HS-27A (cell line): ENCODE measurements around the gene HP.
"Not testable (repeated sequence)": the region's sequence is repeated elsewhere in the genome, so short reads cannot be mapped to it uniquely, and the experiment has no call there.

Experiments
- DNase-seq: peaks from one replicate; pipeline ENCODE4 v3.0.0-alpha.2; 2012; ENCODE audit warnings: low read depth, missing footprints

The HP gene

DNA sequence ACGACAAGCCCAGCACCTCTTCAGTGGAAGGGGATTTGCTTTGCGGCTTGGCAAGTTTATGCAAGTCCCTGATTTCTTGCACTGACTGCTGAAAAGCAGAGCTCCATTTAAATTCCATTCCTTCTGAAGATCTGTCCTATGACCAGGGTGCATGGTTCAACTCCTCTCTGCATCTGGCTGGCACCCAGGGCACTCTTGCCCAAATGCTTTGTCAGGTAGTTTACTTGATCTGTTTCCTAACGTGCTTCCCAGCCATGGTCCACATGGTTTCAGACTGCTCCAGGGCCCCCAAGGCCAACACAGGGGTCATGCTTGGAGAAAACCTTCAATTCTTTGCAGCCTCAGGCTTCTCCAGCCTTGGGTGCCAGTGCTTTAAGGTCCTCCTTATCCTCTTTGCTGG lies 11.2 kb upstream of the HP start:
- no peak for DNase-seq

- no peak for DNase-seq
Observed at GRCh38 chr16:72043539-72043938, 10.8 kb upstream of the HP start.

DNA sequence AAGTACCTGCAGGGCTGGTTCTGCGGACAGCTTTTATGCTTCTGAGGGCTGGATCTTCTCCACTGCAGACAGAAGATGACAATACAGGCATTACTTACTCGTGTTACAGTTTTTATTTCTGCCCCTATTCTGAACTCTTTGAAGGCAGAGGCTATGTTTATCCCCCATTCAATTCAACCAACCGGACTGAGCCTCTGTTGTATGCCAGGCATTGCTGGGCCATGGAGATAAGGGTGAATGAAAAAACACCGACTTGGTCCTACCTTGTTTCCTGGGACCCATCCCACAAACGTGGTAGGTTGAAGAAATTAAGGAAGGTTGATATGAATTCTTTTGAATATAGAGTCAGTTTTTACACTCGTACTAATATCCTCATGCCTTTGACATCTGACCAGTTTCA lies 10.0 kb upstream of the HP start:
- no peak for DNase-seq

DNA sequence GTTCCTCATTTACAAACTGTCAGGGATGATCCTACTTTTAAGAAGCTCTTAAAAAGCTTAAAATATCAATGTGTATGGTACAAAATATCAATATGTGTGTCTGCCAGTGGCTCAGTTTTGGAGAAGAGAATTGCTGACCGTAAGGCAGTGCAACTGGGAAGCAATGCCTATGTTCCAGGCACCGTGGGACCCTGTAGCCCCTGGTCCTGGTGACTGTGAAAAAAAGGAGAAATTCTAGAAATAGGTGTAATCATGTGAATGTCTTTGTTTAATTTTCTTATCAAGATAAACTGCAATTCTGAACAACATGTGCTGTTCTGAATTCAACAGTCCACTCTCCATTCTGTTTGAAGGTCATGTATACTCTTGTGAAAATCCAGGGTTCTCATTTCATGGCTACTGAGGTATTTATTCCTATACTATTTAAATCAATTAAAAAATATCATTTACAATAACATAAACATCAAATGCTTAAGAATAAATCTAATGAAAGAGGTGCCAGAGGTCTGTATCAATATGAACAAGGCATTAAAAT lies 9.4 kb upstream of the HP start:
- DNase-seq: no peak

DNA sequence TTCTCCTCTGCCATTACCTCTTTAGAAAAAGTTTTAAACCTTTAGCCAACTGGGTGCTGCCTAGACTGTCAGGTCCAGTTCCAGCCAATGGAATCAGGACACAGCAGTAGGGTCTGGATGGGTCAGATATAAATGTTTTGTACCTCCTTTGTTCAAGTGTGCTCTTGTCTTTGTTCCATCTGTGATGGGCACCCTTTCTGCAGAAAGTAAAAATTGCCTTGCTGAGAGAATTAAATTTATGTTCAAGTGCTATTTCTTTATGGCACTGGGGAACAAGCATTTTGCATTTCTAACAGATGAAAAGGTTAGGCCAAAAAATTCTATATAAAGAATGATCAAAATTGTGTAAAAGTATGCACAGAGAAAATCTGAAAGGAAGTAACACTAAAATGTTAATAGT lies 5.2 kb upstream of the HP start:
- DNase-seq: no peak

- DNase-seq: no peak
Observed at GRCh38 chr16:72050769-72051464, 3.4 kb upstream of the HP start.

DNA sequence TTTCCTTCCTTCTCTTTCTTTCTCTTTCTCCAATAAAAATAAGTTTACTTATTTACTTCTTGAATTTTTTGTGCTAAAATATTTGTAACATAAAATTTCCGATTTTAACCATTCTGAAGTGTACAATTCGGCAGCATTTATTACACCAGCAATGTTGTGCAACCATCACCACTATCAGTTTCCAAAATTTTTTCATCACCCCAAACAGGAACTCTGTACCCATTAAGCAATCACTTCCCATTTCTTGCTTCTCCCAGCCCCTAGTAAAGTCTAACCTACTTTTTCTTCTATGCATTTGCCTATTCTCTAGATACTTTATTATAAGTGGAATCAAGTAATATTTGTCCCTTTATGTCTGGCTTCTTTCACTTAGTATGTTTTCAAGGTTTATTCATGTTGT lies 2.5 kb upstream of the HP start:
- no peak for DNase-seq

GRCh38 chr16:72055911-72056310 lies 1.6 kb downstream of the HP start:
- no peak for DNase-seq

DNA sequence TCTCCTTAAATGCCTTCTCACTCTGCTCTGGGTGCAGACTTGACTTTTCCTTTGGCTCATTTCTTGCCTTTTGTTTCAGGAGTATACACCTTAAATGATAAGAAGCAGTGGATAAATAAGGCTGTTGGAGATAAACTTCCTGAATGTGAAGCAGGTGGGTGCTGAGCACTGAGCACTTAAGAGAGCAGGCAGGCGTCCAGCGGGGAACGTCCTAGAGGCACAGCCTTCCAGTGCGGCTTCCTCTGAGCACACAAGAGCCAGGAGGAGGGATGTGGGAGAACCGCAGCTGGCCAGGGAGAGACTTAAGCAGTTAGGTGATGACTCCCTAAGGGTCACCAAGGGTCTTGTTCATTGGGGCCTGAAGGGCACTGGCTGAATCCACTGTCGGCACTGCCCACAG lies 3.0 kb downstream of the HP start:
- not testable (repeated sequence) for DNase-seq

GRCh38 chr16:72059060-72059459 lies 4.8 kb downstream of the HP start:
- DNase-seq: not testable (repeated sequence)

DNA sequence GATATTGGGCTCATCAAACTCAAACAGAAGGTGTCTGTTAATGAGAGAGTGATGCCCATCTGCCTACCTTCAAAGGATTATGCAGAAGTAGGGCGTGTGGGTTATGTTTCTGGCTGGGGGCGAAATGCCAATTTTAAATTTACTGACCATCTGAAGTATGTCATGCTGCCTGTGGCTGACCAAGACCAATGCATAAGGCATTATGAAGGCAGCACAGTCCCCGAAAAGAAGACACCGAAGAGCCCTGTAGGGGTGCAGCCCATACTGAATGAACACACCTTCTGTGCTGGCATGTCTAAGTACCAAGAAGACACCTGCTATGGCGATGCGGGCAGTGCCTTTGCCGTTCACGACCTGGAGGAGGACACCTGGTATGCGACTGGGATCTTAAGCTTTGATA lies 6.1 kb downstream of the HP start:
- DNase-seq: no peak

DNA sequence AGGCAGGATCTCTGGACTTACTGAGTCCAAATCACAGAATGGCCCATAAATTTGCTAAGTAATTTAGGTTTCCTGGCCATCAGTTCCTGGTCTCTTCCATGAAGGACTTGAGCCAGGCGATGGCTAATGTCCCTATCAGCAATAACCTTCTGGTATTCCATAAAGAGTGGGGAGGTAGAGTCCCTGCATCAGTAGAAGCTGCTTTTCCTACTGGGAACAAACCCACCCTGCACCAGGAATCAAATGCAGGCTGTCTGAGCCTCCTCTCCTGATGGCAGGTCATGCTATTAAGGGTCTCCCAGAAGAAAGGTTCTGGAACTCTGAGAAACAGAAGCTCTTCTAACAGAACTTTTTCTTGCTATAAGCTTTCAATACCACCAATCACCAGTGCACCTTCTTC lies 7.3 kb downstream of the HP start:
- no peak for DNase-seq

DNA sequence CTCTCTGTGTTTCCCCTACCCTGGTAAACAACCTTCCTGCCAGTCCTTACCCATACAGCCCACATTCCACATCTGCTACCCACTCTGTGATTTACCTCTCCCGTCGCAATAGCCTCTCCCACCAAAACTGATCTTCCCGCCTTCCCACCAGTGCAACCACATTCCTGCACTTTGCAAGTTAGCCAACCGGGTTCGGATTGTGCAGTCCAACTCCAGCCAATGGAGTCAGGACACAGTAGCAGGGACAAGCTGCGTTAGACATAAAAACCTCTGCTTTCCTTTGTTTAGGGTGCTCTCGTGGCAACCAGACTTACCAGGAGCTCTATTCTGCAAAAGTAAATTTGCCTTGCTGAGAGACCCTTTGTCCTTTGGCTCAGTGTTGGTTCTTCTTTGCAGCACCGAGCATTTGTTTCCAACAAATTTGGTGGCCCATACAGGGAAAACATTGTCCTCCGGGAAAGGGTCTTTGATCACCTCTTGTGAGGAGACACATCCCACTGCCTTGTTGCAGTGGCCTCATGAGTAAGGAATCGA lies 10.1 kb downstream of the HP start:
- no peak for DNase-seq

DNA sequence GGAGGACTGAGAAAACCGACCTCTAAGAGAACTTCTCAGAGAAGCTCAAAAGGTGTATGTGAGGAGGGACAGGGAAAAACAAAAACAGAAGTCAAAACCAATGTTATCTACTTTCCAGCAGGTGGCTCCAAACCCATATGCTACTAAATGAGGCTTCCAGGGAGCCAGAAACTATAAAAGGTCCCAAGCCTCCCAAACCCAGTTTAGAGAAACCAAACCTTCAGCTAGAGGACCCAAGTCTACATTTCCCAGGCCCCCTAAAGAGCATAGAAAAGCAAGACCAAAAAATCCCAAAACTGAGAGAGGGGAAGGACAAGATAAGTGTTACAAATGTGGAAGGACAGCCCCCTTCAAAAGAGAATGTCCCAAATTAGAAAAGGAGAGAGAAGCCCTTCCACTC lies 12.4 kb downstream of the HP start:
- no peak for DNase-seq

GRCh38 chr16:72068930-72069329 lies 14.6 kb downstream of the HP start:
- DNase-seq: no peak

- DNase-seq: no peak
Observed at GRCh38 chr16:72072514-72073342, 18.4 kb downstream of the HP start.

DNA sequence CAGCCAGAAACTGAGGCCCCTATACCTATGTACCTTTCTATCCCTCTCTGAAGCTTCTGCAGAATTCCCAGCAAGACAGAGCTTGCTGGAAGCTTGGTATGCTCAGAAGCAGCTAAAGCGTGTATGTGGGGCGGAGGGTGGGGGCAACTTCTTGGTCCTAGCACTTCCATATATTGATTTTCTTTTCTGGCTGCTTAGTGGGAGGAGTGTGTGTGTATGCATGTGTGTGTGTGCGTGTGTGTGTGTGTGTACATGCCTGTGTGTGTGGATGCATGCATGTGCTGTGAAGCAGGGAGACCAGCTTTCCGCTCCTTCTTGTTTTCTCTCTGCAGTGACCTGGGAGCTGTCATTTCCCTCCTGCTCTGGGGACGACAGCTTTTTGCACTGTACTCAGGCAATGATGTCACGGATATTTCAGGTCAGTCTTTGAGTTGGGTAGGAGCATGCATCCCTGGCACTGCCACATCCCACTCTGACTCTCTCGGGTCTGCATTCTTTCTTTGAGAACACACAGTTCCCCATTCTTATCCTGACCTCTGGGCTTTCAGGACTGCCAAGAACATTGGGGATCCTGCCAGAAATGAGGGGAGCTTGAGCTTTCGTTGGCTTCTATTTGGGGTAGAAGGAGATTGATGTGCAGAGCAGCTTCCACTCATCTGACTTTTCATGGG lies 19.4 kb downstream of the HP start:
- no peak for DNase-seq

GRCh38 chr16:72075067-72075466 lies 20.8 kb downstream of the HP start:
- DNase-seq: not testable (repeated sequence)

- not testable (repeated sequence) for DNase-seq
Observed at GRCh38 chr16:72076991-72077706, 22.8 kb downstream of the HP start.

DNA sequence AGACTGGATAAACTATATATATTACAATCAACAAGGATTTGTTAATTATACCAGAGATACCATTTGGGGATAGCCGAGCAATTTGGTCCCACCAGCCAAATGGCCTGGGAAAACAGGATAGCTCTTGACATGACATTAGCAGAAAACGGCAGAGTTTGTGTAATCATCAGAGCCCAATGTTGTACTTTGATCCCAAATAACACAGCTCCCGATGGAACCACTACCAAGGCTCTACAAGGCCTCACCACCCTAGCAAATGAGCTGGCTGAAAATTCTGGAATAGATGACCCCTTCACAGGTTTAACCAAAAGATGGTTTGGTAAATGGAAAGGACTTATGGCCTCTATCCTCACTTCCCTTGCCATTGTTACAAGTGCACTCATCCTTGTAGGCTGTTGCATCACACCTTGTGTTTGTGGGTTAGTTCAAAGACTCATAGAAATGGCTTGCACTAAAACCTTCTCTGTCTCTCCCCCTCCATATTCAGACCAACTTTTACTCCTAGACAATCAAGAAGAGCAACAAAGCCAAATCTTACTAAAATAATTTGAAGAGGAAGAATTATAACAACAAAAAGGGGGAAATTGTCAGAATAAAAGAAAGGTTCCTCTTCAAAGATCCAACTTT lies 29.6 kb downstream of the HP start:
- no peak for DNase-seq

GRCh38 chr16:72084445-72084844 lies 30.1 kb downstream of the HP start:
- DNase-seq: no peak
